Spleen (tissue), 7 donors: ENCODE data around the gene OSBPL10.

ENCODE experiments used
- CTCF ChIP-seq, 11 experiments: fragments of 200-600 bp in 7 of 11; fragments of 450-650 bp in 4 of 11; sonication (generic) in 4 of 11; IDR thresholded peaks in 8 of 11; conservative IDR thresholded peaks in 3 of 11; 1 replicate in 7 of 11; 2 replicates in 4 of 11; pipeline versions ENCODE4 v1.4.0 to v1.8.0; 2016 to 2021; ENCODE audit warnings: antibody characterized with exemption in 11 of 11, inconsistent platforms in 4 of 11, mild to moderate bottlenecking in 1 of 11
- POLR2A ChIP-seq, 3 donors: fragments of 450-650 bp; IDR thresholded peaks; one replicate each; pipeline ENCODE4 v1.5.1; 2017; ENCODE audit warnings: antibody characterized with exemption in 3 of 3, mild to moderate bottlenecking in 1 of 3
- donor health status: DM: no; HTN: no; CAD: no; lungs with moderate emphysema.
- donor health status: DM: no; HTN: no; CAD: no.
- donor health status: DM: no; HTN: no; CAD: no.

DNA sequence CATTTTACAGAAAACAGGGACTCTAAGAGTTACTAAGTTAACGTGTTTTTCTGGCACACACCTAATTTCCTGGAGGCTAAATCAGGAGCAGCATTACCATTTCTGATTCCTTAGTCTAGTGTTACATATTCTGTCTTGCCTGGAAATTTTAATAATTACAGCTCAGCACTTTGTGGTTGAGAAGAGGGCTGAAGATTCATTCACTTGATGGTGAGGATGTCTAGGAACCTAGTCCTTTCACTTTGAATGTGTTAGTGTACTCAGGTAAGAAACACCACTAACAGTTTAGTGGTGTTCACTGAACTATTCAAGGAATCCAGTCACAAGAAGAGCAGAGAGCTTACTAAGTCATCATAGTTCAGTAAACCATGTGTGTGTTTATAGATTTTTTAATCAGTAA, 345.5 kb downstream of the OSBPL10 start:
- no peak for TF ChIP-seq POLR2A (IDR thresholded peaks at IDR 0.05)
- TF ChIP-seq CTCF (IDR thresholded peaks at IDR 0.05 in 8 of 11, conservative IDR thresholded peaks at IDR 0.05 in 3 of 11): no peak
